HG02981 (cell line): ENCODE results near the gene TESMIN.

Experiments
- ATAC-seq: cut with Tn5 transposase; IDR thresholded peaks from one replicate; pipeline ENCODE4 v1.9.1; 2021; ENCODE audit warnings: mild to moderate bottlenecking, moderate library complexity; ENCODE audit not compliant: unreplicated experiment

TESMIN gene

GRCh38 chr11:68711114-68711513, 40.2 kb downstream of the TESMIN start:
- no peak for ATAC-seq

DNA sequence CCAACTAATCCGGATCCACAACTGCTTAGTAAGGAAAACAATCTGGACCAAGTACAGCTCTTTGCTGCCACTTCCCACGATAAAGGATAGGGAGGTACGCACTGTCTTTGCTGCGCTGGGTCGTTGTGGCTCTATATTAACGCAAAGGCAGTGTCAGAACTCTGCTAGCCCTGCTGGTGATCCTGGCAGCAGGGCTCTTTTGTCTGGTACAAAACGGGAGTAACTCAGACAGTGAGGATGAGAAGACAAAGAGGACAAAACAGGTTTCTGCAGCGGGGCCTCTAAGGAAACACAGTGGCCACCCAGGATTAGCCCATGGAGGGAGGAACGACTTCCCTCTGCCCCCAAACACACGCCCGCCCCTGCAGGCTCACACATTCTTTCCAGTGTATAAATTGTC, 40.9 kb downstream of the TESMIN start:
- no peak for ATAC-seq

GRCh38 chr11:68709062-68709461, 42.3 kb downstream of the TESMIN start:
- ATAC-seq: no peak

DNA sequence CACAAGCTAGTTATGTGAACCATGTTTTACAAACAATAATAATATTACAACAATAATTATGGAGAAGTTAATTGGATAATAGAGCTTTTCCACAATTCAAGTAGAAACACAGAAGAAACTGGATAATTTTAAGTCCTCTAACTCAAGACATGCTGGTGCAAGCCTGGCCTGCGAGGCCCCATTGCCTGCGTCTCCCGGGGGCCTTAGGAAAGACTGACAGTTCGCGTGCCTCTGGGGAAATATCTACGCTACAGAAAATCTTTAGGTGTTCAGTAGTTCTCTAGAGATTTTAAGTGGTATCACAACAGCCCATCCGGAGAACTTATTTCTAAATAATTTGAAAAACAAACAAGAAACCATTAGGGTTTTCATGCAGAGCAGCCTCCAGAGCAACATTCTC, 43.8 kb downstream of the TESMIN start:
- no peak for ATAC-seq

DNA sequence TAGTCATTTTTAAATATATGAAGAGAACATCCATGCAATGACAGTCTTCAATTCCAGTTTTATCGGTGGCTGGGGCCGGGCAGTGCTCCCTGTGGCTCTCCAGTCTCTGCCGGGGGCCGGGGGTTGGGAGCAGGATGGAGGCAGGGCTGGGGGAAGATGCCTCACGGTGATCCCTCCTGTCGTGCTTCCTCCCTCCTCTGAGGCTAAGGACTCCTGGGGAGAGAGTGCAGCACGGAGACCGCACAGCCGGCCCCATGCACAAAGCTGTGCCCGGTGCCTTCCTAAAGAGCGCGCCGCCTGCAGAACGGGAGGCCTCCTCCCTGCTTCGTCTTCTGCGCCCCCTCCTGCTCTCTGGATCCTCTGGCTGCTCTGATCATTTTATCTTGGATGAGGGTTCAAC, 46.4 kb downstream of the TESMIN start:
- no peak for ATAC-seq

GRCh38 chr11:68698993-68699392, 52.3 kb downstream of the TESMIN start:
- ATAC-seq: no peak

DNA sequence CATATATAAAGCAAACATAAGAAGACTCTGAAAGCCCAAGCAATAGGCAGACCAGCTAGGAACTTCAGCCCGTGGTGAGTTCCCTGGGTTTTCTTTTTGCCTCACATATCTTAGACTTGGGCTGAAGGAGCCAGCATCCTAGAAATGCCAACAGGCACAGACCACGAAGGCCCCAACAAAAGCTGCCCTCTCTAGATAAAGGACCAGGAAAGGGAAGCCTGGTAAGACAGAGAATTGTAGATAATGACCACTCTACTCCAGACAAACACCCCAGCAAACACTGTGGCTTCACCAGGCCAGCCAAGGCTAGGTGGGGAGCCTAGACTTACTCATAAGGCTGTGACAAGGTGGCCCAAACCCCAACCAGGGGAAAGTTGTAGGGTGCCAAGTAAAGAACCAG, 55.8 kb downstream of the TESMIN start:
- no peak for ATAC-seq

- ATAC-seq: no peak
These were observed 56.7 kb downstream of the TESMIN start for GRCh38 chr11:68694431-68695297.

- ATAC-seq: no peak
These were observed 57.8 kb downstream of the TESMIN start for GRCh38 chr11:68693484-68693882.

- ATAC-seq: no peak
These were observed 58.3 kb downstream of the TESMIN start for GRCh38 chr11:68692871-68693483.

GRCh38 chr11:68692115-68692514, 59.2 kb downstream of the TESMIN start:
- no peak for ATAC-seq

GRCh38 chr11:68691402-68691784, 59.9 kb downstream of the TESMIN start:
- ATAC-seq: no peak

DNA sequence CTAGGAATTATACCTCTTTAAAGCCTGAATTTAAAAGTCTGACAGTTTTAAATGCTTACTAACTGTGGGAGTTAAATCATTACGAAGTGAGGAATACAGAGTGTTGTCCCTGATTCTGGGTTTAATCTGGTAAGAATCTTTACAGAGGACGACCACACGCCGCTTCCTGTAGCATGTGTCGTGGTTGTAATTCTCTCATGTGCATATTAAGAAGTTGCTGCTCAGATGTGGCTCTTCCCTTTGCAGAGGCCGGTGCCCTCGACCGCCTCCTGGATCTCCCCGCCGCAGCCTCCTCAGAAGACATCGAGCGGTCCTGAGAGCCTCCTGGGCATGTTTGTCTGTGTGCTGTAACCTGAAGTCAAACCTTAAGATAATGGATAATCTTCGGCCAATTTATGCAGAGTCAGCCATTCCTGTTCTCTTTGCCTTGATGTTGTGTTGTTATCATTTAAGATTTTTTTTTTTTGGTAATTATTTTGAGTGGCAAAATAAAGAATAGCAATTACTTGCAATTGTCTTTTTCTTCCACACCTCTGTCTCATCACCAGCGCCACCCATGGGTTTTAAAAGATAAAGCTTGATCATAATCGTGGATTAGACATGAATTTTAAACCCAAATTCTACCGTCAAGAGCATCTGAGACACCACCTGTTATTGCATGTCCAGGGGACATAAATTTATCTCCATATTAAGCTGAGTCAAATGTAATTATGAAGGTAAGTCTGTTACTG, 60.5 kb downstream of the TESMIN start:
- ATAC-seq: no peak

DNA sequence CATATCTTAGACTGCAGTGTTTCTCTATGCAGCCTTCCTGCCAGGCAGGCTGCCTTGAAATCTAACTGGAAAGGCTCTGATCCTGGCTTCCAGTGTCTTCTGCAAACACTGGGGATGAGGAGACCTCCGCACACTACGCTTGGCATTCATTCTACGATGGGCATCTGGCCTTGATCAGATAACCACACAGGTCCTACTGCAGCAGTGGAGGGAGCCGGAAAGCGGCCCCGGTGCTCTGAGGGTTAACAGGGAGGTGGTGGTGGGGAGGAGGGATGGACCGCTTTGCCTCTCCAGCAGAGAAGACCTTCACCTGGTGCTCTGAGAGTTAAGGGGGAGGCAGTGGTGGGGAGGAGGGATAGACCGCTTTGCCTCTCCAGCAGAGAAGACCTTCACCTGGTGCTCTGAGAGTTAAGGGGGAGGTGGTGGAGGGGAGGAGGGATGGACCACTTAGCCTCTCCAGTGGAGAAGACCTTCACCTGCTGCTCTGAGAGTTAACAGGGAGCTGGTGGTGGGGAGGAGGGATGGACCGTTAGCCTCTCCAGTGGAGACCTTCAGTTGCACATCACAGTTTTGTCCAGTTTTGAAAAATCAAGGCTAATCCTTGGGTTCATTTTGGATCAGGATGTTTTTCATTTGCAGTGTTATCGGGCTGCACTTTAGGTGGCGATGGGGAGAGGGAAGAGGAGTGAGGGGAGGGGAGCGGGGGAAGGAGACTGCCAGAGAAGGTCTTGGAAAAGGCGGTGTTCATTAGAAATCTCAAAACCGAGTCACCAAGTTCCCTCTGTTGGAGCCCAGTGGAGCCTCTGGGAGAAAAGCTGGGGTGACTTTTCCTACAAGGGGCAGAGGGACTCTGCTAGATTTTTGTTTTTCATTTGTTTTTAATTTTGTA, 61.3 kb downstream of the TESMIN start:
- no peak for ATAC-seq

GRCh38 chr11:68688881-68689280, 62.4 kb downstream of the TESMIN start:
- no peak for ATAC-seq

DNA sequence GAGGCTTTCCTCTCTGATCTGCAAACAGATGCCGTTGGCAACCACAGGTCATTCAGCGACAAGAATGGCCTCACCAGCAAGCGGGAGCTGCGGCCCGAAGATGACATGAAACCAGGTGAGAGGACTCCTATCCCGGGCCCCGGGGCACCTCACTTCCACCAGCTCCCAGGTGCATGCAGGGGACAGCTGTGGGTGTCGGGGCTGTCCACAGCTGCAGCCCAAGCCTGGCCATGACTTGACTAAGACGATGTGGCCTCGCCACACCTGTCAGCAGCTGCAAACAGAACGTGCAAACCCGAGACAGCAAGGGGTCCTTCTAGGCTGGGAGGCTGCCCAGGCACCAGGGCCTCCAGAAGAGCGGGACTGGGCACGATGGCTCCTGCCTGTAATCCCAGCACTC, 63.3 kb downstream of the TESMIN start:
- ATAC-seq: no peak

- ATAC-seq: no peak
These were observed 64.0 kb downstream of the TESMIN start for GRCh38 chr11:68687311-68687710.

GRCh38 chr11:68686486-68686885, 64.8 kb downstream of the TESMIN start:
- ATAC-seq: no peak

GRCh38 chr11:68685656-68686380, 65.5 kb downstream of the TESMIN start:
- no peak for ATAC-seq
